ENCODE data around the gene NPRL2.

The NPRL2 gene

GRCh38 chr3:50373146-50374051 lies 22.8 kb upstream of the NPRL2 start:
- DNase-seq = peak; percentile 16

DNA sequence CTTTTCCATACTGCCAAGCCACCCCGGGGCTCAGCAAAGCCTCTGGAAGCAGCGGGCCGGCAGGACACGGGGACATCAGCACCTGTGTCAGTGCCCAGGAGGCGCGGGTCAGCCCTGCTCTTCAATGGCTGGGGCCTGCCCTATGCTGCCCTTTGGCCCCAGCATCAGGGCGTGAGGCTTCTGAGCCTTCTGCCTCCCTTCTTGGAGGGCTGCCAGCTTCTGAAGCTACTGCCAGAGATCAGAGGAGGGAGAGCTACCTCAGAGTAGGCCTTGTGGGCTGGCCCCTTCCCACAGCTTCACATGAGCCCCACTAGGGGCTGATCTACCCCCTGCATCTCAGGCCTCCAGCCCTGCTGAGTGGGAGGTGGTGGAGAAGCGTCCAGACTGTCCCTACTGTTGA lies 21.8 kb upstream of the NPRL2 start:
- peak; percentile 78 for DNase-seq

GRCh38 chr3:50371133-50371685 lies 20.6 kb upstream of the NPRL2 start:
- no peak for DNase-seq

DNA sequence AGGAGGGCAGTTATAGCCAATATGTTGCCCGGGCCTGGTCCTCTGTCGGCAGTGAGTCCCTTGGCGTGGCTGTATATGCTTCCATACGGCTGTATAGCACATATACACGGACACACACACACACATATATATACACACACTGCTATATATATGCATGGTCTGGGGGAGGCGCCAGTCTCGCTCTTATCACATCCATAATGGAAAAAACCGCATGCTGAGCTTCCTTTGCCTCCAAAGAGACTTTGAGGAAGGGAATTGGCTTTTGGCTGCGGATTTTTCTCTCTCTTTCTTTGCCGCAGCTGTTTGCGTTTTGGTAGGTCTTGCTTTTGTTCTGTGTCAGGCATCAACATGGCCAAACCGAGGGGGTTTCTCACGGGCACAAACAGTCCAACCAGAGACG lies 20.0 kb upstream of the NPRL2 start:
- peak; percentile 63 for DNase-seq

GRCh38 chr3:50369012-50369670 lies 18.6 kb upstream of the NPRL2 start:
- no peak for DNase-seq

DNA sequence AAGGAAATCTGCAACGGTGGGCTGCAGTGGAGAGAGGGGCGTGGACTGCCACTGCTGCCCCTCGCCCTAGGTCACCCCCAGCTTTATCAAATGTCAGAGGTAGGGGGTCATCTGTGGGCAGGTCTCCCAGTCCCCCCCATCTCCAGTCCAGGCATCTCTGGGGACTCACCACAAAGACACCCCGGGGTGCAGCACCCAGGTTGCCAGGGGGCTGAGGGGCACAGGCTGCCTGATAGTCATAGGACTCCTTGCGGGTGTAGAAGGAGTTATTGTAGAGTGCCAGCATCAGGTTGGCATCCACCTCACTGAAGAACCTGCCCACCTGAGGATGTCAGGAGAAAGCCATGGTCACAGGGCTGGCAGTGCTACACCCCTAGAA lies 15.3 kb upstream of the NPRL2 start:
- no peak for DNase-seq

DNA sequence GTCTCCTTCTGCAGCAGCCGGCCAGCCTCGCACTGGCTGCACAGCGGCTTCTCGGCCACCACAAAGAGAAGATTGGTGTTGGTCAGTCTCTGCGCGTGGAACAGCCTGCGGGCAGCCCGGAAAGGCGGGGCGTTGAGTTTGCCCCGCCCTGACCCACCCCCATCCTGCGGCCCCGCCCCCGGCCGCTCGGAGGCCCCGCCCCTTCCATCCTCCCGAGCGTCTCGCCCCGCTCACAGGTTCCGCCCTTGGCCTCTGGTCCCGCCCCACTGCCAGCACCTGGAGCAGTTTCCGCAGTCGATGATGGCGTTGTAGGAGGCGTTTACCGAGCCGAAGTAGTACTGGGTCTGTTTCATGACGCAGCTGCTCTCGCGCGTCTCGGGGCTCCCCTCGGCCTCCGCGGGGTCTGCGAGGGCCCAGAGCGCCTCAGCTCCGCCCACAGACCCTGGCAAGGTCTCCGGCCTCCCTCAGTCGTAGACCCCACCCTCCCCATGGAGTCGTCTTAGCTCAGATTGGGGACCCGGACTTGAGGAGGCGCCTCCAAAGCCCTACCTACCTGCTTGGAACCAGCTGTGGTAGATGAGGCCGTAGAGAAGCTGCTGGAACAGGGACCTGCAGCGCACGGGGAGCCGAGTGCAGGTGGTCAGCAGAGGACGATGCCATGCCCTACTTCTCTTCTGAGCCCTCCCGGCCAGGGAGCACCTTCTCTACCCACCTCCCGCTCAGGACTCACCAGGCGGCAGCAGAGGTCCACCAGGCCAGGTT lies 14.7 kb upstream of the NPRL2 start:
- DNase-seq = peak; percentile 87

- DNase-seq = peak; percentile 51
Observed at GRCh38 chr3:50364573-50365079, 14.1 kb upstream of the NPRL2 start.

DNA sequence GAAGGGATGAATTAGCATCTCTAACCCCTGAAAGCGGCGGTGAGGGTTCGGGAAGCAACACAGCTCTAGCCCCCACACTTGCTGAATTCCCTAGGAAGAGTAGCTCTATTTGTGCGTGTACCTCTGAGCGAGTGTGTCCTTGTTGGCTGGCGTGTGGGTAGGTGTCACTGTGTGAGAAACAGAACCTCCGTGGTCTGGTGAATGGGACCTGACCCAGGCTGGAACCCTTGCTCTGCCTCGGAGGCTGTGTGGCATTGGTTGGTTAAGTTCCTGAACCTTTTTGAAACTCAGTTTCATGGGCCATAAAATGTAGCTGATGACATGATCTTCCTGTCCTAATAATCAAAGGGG lies 9.2 kb upstream of the NPRL2 start:
- no peak for DNase-seq

DNA sequence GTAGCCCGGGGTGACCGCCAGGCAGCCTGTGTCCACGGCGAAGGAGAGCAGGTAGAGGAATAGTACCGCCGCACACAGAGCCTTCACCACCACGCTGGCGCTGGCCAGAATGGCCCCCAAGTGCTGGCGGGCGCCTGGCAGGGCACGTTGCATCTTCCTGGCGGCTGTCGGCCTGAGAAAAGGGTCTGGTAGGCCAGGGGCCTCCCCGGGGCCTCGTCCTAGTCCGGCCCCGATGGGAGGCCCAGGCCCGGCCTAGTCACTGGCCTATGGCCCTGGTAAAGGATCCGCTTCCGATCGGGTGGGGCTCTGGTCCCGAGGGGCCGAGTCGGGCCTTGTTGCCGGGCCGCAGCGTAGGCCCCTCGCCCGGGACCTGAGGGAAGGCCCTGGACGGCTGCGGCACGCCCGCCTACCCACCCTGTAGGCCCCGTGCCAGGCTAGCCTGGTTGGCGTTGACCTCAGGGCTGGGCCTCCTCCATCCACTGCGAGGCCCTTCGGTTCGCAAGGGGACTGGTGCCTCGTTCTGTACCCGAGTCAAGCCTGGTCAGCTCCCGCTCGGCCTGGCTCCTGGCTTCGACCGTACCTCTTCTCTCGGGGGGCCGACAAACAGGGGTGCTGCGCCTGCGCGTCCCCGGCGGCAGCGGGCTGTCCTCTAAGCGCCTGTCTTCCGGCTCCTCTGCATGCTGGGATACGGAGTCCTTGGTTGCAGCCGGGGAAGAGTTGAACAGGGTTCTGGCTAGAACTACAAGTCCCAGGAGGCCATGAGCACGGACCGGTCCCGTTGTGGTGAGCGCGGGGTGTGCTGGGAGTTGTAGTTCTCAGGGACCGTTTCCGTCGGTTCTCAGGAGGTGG lies 8.6 kb upstream of the NPRL2 start, which contains the start of gene TMEM115:
TSS of gene TMEM115 (minus strand) at position 611 of the 849 bp plus-strand sequence. CDS start at position 153, 458 bp downstream.
- DNase-seq = peak; percentile 98

DNA sequence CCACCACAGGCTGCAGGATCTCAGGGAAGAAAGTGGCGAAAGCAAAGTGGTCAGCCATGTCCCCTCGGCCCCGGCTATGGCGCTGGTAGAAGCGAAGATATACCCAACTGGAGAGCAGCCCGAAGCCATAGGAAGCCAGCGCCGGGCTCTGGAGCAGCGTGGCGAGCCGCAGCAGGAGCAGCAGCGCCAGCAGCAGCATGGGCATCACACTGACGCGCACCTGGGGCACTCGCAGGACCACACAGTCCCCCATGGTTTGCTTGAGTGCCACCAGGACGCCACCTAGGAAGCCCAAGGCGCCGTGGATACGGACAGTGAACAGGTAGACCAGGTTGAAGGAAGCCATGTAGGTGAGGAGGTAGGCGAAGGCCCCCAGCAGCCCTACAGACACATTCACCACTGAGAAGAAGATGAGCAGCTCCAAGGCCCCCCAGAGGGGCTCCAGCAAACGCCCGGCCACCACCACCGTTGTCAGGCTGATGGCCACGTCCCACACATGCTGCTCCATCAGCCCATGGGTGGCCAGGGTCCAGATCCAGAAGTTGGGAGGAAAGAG lies 7.9 kb upstream of the NPRL2 start:
- no peak for DNase-seq

DNA sequence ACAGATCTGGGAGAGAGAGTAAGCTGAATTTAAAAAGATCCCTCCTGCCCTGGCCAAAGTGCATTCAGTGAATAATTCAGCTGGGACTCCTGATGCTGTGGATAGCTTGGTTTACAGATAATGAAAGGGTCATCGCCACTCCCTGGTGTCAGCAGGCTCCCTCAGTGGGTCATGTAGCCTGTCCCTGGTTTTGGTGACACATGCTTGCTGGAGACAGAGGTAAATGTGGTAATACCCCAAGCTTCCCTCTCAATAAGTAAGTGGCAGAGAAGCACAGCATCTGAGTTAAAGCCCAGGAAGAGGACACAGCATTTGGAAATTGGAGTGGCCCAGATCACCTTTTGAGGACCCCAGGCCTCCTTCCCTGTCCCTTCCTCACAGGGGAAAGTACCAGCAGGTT lies 6.9 kb upstream of the NPRL2 start:
- DNase-seq = no peak

DNA sequence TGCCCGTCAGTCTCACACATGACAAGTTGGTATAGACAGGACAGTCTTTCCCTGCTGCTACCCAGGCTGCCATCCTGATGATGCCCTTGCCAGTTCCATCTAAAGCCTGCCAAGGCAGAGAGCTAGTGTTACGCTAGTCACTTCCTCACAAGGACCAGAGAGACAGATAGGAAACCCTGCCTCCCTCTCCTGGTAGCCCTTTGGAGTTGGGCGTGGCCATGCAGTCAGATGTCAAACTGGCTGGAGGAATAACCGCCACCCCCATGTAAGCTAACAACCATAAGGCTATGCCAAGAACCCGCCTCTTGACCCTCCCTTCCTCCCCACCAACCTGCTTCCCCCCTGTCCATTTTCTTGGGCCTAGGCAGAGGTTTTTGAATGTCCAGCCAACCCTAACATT lies 6.0 kb upstream of the NPRL2 start:
- DNase-seq = no peak

DNA sequence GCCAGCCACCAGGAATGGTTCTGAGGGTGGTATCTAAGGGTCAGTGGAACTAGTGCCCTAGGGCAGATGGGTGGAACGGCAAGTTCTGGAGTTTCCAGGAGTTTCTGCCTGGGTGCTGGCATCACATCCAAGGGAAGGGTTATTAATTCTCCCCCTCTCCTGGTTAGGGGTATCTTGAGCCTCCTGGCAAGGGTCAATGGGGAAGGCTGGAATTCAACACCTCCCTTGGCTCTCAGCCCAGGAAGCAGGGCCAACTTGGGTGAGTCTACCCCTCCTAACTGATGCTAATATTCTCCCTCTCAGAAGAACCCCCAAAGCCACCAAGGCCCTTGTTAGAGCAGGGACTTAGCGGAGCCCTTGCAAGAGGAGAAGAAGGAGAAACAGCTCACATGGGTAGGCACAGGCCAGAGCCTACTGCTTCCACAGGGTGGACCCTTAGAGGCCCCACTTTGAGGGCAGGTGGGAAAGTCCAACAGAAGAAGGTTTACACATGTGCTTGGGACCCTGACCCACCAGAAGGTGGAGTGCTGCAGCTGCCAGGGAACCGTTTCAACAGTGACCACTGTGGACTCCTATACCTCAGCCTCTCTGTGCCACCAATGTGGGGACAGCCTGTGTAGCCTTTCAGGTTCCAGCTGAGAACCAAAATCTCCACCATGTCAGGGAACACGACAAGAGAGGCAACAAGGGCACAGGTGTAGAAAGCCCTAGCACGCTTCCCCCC lies 5.4 kb upstream of the NPRL2 start:
- no peak for DNase-seq

- DNase-seq = no peak
Observed at GRCh38 chr3:50354850-50355249, 4.3 kb upstream of the NPRL2 start.

- no peak for DNase-seq
Observed at GRCh38 chr3:50354186-50354764, 3.7 kb upstream of the NPRL2 start.

DNA sequence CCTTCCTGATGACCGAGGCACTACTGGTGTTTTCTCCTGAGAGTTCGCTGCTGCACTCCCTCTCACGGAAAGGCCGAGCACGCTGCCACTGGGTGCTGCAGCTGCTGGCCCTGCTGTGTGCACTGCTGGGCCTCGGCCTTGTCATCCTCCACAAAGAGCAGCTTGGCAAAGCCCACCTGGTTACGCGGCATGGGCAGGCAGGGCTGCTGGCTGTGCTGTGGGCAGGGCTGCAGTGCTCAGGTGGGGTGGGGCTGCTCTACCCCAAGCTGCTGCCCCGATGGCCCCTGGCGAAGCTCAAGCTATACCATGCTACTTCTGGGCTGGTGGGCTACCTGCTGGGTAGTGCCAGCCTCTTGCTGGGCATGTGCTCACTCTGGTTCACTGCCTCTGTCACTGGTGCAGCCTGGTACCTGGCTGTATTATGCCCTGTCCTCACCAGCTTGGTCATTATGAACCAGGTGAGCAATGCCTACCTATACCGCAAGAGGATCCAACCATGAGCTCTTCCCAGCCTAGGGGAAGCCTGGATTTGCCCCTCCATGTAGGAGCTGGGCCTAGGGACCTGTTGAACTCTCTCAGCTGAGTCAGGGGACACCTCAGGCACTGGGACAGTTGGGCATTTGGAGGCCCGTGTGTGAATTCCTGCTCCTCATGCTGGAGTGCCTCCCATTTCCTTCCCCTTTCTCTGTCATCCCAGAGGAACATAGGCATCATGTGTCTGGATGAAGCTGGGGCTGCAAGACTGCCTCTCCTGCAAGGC lies 2.9 kb upstream of the NPRL2 start:
- no peak for DNase-seq

DNA sequence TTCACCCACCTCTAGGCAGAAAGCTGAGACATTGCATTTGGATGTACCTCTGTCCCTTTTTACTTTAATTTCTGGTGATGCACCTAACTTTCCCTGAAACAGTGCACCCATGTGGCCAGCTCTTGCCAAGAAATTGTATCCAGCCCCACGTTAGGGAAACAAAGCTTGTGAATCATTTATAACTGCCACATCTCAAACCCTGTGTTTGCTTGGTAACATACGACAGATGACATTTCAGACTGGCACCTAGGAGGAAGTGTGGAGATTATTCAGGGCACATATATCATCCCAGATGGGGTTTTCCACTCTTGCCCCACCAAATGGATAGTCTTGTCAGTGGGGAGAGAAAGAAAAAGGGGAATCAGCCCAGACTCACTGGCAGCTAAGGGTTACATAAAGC lies 2.2 kb upstream of the NPRL2 start:
- peak; percentile 12 for DNase-seq

DNA sequence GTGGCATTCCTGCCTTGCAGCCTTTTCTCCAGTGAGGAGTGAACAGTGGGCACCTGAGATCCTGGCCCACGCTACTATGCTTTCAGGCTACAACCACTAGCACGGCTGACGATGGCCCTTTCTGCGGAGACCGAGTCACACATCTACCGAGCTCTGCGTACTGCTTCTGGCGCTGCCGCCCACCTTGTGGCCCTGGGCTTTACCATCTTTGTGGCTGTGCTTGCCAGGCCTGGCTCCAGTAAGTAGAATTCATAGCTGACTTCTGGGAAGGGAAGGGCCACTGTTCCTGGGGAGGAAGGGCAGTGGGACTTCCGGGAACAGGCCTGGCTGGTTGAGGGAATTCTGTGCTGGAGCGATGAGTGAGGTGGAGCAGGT lies 735 bp upstream of the NPRL2 start:
- no peak for DNase-seq

- no peak for DNase-seq
Observed at GRCh38 chr3:50350213-50350526, 405 bp downstream of the NPRL2 start.

Measured in NCI-H82 (cell line).